ENCODE data around the gene FRS3. TPM values are rescaled to one million over a fixed set of nuclear protein-coding genes. Genes with fewer than 3 reads are reported as not detected.

The FRS3 gene, protein sequence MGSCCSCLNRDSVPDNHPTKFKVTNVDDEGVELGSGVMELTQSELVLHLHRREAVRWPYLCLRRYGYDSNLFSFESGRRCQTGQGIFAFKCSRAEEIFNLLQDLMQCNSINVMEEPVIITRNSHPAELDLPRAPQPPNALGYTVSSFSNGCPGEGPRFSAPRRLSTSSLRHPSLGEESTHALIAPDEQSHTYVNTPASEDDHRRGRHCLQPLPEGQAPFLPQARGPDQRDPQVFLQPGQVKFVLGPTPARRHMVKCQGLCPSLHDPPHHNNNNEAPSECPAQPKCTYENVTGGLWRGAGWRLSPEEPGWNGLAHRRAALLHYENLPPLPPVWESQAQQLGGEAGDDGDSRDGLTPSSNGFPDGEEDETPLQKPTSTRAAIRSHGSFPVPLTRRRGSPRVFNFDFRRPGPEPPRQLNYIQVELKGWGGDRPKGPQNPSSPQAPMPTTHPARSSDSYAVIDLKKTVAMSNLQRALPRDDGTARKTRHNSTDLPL
- total RNA-seq (2022; extraction: Qiagen RNA extraction; ENCODE audit: low read depth) = 1.5 to 3.3 TPM (median 2.3 TPM) in 5 replicates

GRCh38 chr6:41779788-41780550, at the start of gene FRS3:
TSS of gene FRS3 (minus strand) at chr6:41779900. CDS start at chr6:41776987, 2,913 bp downstream.

GRCh38 chr6:41787219-41787917, 7.7 kb upstream of the FRS3 start, which contains the start of gene TOMM6:
TSS of gene TOMM6 (plus strand) at chr6:41787694. CDS start at chr6:41787698, 4 bp downstream.

GRCh38 chr6:41780551-41781365, 1.1 kb upstream of the FRS3 start, which contains the start of gene PRICKLE4:
TSS of gene PRICKLE4 (plus strand) at chr6:41780782. CDS start at chr6:41783474, 2,692 bp downstream.

DNA sequence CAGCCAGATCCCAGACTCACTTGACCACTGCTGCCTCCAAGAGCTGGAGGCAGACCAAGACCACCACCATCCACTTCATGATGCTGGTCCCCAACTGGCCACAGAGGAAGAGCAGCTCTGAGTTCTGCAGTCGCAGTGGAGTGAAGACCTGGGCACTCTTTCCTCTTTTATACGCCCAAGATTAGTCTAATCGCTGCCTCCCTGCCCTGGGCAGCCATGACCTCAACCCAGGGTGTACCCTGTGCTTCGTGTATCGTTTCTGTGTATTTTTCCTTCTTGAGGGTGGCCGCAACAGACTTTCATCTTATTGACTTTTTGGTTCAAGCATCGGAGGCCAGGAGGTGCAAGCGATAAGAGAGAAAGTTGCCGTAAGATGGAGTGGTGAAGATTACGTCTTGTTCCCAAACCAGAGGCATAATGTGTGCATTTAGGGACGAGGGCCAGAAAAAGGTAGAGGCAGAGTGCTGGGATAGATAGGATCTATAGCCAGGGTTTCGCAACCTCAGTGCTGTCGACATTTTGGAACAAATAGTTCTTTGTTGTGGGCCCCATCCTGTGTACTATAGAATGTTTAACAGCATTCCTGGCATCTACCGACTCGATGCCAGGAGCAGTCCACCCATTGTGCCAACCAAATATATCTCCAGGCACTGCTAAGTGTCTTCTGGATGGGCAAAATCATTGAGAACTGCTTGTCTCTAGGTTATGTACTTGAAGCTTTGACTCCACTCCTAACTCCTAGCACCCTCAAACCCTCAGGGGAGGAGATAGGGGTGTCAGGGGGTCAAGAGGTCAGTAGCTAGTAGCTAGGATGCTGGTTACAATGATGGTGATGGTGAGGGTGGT, 32.2 kb downstream of the FRS3 start, which contains the start of gene PGC:
Gene PGC, minus strand, starts transcription at position 142 of the 846 bp plus-strand sequence. Its CDS starts 63 bp downstream, at position 79.

GRCh38 chr6:41735427-41736185, 44.1 kb downstream of the FRS3 start, which contains the start of gene TFEB:
TSS of gene TFEB (minus strand) at chr6:41735608. CDS start at chr6:41691213, 44,395 bp downstream.

Other genes starting within 250 kb of the FRS3 start
- 12.5 to 28.7 TPM (median 24.7 TPM) in 5 replicates for gene FOXP4, start 233.5 kb downstream of the FRS3 start, total RNA-seq (2022; extraction: Qiagen RNA extraction; ENCODE audit: low read depth)
- 0.53 to 0.86 TPM (median 0.75 TPM) in 5 replicates for gene MDFI, start 141.4 kb downstream of the FRS3 start, total RNA-seq (2022; extraction: Qiagen RNA extraction; ENCODE audit: low read depth)
- gene TFEB, start 44.3 kb downstream of the FRS3 start, total RNA-seq (2022; extraction: Qiagen RNA extraction; ENCODE audit: low read depth) = 2.7 to 7.4 TPM (median 6.8 TPM) in 5 replicates
- gene PGC, start 32.5 kb downstream of the FRS3 start, total RNA-seq (2022; extraction: Qiagen RNA extraction; ENCODE audit: low read depth) = not detected in 5 replicates
- 0.70 to 1.6 TPM (median 1.1 TPM) in 4 of 5 replicates, not detected in the other for gene PRICKLE4, start 882 bp upstream of the FRS3 start, total RNA-seq (2022; extraction: Qiagen RNA extraction; ENCODE audit: low read depth)
- gene TOMM6, start 7.8 kb upstream of the FRS3 start, total RNA-seq (2022; extraction: Qiagen RNA extraction; ENCODE audit: low read depth) = 266 to 344 TPM (median 296 TPM) in 5 replicates
- gene USP49, start 115.5 kb upstream of the FRS3 start, total RNA-seq (2022; extraction: Qiagen RNA extraction; ENCODE audit: low read depth) = 0.74 to 1.9 TPM (median 1.2 TPM) in 5 replicates
- 12.5 to 15.5 TPM (median 13.0 TPM) in 5 replicates for gene MED20, start 141.2 kb upstream of the FRS3 start, total RNA-seq (2022; extraction: Qiagen RNA extraction; ENCODE audit: low read depth)
- gene BYSL, start 141.6 kb upstream of the FRS3 start, total RNA-seq (2022; extraction: Qiagen RNA extraction; ENCODE audit: low read depth) = 28.0 to 48.2 TPM (median 41.2 TPM) in 5 replicates
- 109 to 184 TPM (median 176 TPM) in 5 replicates for gene CCND3, start 161.9 kb upstream of the FRS3 start, total RNA-seq (2022; extraction: Qiagen RNA extraction; ENCODE audit: low read depth)